Esophagus (tissue), 2 donors: Measurements from ENCODE around the gene SLC2A4. TPM values are rescaled to one million over a fixed set of nuclear protein-coding genes. Genes with fewer than 3 reads are reported as not detected.
"Not testable (repeated sequence)": the region's sequence is repeated elsewhere in the genome, so short reads cannot be mapped to it uniquely, and the experiment has no call there.

ENCODE experiments used
- H3K27ac ChIP-seq, 2 donors: one replicate each; pipeline ENCODE4 v1.5.1; 2013; ENCODE audit warnings: low read depth in 2 of 2, mild to moderate bottlenecking in 2 of 2, inconsistent platforms in 1 of 2, low read length in 1 of 2, moderate library complexity in 1 of 2
- H3K27me3 ChIP-seq, 2 donors: one replicate each; pipeline ENCODE4 v1.6.1; 2013; ENCODE audit warnings: low read length in 2 of 2, control low read depth in 1 of 2, mild to moderate bottlenecking in 1 of 2; ENCODE audit not compliant: insufficient read depth in 2 of 2, control insufficient read depth in 1 of 2
- H3K36me3 ChIP-seq, 2 donors: one replicate each; pipeline ENCODE4 v1.6.1; 2013; ENCODE audit warnings: low read length in 1 of 2; ENCODE audit not compliant: control insufficient read depth in 2 of 2, insufficient read depth in 2 of 2
- H3K4me1 ChIP-seq, 2 donors: one replicate each; pipeline ENCODE4 v1.6.1; 2013; ENCODE audit warnings: low read length in 1 of 2; ENCODE audit not compliant: control insufficient read depth in 2 of 2, insufficient read depth in 2 of 2
- H3K4me3 ChIP-seq, 2 donors: one replicate each; pipeline ENCODE4 v1.5.1; 2013; ENCODE audit warnings: low read length in 2 of 2, mild to moderate bottlenecking in 2 of 2, low read depth in 1 of 2, moderate library complexity in 1 of 2
- H3K9me3 ChIP-seq, 2 donors: one replicate each; pipeline ENCODE4 v1.6.1; 2013; ENCODE audit warnings: mild to moderate bottlenecking in 2 of 2, low read depth in 1 of 2, low read length in 1 of 2, moderate library complexity in 1 of 2; ENCODE audit not compliant: control insufficient read depth in 2 of 2, insufficient read depth in 1 of 2
- WGBS, 2 donors: extraction: QIAGEN DNeasy Blood & Tissue Kit; methylation state at CpG; one replicate each; pipeline ENCODE4 v1.1.7; 2013; 5-methylcytosine and 5-hydroxymethylcytosine counted together
- polyA plus RNA-seq, 2 donors: library from polyadenylated mRNA; stranded (reverse); fragments of 200-250 nt; gene quantifications; one replicate each; pipeline ENCODE4 v1.2.3, GENCODE V29; 2013
- donor health status: healthy with polysubstance abuse.
- donor health status: Bipolar disorder and iron deficiency.

The SLC2A4 gene
- polyA plus RNA-seq, 2 donors: 5.4 to 7.6 TPM

DNA sequence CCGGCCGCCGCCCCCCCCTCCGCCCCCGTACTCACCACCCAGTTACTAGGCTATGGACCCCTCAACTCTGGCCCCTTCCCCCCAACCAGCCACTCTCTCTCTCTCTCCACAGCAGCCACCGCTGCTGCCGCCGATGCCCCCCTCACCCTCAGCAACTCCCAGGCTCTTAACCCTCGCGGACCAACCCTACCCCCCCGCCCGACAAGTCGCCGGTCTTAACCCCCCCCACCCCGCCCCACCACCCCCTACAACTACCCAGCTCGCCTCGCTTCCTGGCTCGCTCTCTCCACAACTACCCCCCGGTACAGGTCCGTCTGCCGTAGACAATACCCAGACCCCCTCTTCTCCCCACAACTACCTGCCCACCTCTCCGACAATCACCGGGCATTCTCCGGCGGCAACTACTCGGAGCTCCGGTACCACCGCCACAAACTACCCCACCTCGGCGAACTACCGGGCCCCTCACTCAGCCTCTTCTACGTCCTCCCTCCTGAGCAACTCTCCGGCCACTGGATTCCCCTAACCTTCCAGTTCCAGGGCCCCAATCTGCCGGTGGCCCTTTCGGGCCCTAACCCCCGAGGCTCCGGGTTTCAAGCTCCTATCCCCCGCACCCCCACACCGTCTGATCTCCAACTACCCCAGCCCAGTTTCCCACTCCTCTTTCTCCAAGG, 43.0 kb upstream of the SLC2A4 start:
- peaks cover 4 to 10% of the 10 kb centered on the region in 2 donors for H3K36me3 ChIP-seq
- 1% methylated on average over 34 to 38 of the region's 39 CpGs for WGBS, 2 donors
- H3K27ac ChIP-seq: peak overlapping the region; percentile 95 to 98
- peak overlapping the region; percentile 86 to 87 for H3K4me3 ChIP-seq
- no peaks in the 10 kb centered on the region for H3K27me3 ChIP-seq
- H3K9me3 ChIP-seq: no peaks in the 10 kb centered on the region
- peaks cover 0 to 14% of the 10 kb centered on the region in 2 donors for H3K4me1 ChIP-seq

DNA sequence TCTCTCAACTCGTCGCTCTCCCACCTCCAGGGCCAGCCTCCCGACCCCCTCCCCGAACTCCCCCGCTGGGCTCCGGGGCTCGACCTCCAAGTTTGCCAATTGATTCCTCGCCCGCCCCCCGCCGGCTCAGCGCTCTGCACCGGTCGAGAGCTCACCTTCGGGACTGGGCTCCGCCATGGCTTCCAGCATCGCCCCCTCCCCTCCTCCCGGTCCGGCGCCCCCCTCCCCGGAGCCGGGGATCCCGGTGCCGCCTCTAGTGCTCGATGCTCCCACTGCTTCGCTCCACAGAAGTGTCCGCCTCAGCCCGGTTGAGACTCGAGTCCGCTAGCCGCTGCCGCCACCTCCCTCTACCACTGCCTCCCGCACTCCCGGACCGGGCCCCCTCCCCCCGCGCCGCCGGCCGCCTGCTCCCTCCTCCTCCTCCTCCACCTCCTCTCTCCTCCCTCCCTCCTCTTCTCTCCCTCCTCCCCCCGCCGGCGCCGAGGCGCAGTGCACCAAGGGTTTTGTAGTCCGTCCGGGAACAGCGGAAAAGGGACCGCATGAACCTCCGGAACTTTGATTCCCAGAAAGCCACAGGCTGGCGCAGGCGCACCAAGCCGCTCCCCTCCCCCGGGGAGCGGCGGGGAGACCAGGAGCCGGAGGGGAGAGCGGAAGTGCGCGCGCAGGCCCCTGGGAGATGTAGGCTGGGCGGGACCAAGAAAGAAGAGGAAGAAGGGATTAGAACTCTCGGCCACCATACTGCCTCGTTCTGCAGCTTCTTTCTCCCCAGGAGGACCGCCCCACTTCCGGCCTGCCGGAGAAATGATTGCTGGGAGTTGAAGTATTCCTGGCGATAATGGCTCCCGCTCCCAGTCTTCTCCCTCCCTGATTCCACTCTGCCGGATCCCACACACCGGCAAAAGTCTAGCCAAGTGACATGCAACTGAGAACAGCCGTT, 42.2 kb upstream of the SLC2A4 start, which contains the start of gene PHF23:
Gene PHF23 (minus strand): TSS at position 367 of the 937 bp plus-strand sequence. CDS start 178 bp downstream, at position 189.
- Histone ChIP-seq H3K9me3 (no peaks in the 10 kb centered on the region), H3K4me1 (peaks cover 0 to 14% of the 10 kb centered on the region in 2 donors), H3K27me3 (no peaks in the 10 kb centered on the region), H3K4me3 (peak within 1 kb of the TSS; percentile 86 to 87), H3K36me3 (peaks cover 4 to 10% of the 10 kb centered on the region in 2 donors), H3K27ac (peak within 1 kb of the TSS; percentile 95 to 98)
- WGBS, 2 donors: 0 to 1% methylated on average over 65 to 72 of the region's 72 CpGs

DNA sequence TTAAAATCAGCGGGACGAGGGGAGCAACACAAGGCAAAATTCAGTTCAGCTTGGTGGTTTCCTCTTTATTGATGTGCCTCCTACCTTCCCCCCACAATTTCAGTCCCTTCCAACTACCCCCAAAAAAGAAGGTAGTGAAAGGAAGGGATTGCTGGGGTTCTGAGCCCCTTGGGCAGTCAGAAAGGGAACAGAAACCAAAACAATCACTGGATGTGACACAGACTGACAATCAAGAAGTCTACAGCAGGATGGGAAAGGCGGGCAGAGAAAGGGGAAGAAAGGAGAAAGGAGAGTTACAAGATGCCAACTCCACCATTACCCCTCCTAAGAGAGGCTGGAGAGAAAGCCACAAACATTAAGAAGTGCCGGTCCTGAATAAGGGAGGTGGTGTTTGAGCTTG, 41.1 kb upstream of the SLC2A4 start:
- H3K4me1 ChIP-seq: peaks cover 0 to 10% of the 10 kb centered on the region in 2 donors
- WGBS, 2 donors: 61 to 67% methylated on average over 4 of the region's 4 CpGs
- H3K4me3 ChIP-seq: peak overlapping the region in 1 of 2 donors; percentile 94
- H3K36me3 ChIP-seq: peaks cover 4 to 13% of the 10 kb centered on the region in 2 donors
- no peaks in the 10 kb centered on the region for H3K27me3 ChIP-seq
- peak overlapping the region in 1 of 2 donors; percentile 53 for H3K27ac ChIP-seq
- no peaks in the 10 kb centered on the region for H3K9me3 ChIP-seq

DNA sequence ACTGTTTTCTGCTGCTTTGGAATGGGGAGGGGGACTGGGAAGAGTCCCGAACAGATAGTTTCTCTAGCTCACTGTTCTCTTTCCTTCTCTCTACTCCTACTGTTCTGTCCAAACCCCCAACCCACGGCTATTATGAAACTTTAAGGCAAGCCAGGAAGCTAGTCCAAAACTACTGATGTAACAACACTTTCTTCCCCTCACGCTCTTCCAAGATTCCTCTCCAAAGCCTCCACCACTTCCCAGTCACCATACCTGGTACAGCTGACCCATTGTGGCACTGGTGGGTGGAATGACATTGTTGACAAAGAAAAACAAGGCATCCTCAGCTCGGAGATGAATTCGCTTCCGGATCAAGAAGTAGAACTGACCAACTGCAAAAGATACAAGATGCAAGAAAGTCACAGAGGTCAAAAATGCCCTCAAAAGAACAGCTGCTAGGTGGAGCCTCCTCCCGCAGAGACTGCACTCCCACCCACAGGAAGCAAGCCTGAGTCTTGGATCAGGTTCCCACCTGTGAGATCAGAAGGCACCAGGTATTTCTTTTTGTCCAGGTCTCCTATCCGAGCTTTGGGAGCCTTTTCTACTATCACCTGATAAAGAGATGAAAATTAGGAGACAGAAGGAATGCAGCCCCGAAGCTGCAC, 40.3 kb upstream of the SLC2A4 start:
- Histone ChIP-seq H3K36me3 (peaks cover 4 to 8% of the 10 kb centered on the region in 2 donors), H3K27ac (peak overlapping the region; percentile 98 to 100), H3K27me3 (no peaks in the 10 kb centered on the region), H3K9me3 (no peaks in the 10 kb centered on the region), H3K4me3 (peak overlapping the region; percentile 92 to 94), H3K4me1 (peaks cover 0 to 7% of the 10 kb centered on the region in 2 donors)
- WGBS, 2 donors: 30 to 32% methylated on average over 9 of the region's 9 CpGs

DNA sequence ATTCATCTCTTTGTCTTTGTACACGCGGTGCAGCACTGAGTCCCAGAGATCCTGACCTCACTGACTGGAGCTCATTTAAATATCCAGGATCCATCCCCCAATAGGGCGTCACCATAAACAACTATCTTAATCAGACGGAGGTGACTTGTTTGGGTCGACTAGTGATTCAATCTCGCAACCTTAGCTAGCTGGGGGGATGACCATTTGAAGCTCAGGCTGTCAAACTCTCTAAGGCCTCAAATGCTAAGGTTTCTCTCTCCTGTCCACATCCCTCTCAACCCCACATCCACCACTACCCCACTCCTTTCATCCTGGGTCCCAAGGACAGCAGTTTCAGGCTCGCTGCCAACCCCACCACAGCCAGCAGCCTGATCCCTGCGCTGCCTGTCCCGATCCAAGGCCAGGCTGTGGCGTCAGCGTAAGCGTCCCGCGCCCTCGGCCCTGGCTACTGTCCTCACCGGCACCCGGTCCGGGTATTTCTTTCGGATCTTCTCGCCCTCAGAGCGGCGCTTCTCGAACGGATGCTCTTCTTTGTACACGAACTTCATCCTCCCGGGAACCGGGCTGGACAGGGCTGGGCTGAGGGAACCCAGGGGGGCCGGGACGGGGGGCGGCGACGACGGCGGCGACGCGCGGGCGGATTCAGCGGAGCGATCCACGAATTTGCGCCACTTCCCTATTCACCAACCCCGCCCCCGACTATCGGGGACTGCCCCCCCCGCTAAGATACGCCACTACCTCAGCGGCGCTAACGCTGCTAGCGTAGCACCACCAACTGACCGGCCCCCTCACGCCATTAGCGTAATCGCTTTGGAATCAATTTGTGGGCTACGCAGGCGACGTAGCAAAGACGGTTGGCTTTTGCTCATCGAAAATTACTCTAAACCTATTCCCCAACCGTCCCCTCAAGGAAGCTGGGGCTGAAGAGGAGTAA, 39.5 kb upstream of the SLC2A4 start, which contains the start of gene GABARAP:
Gene GABARAP (minus strand): TSS at position 667 of the 934 bp plus-strand sequence. CDS start 119 bp downstream, at position 548.
- peaks cover 4 to 5% of the 10 kb centered on the region in 2 donors for H3K36me3 ChIP-seq
- H3K4me1 ChIP-seq: peaks cover 0 to 7% of the 10 kb centered on the region in 2 donors
- 0% methylated on average over 62 of the region's 62 CpGs for WGBS, 2 donors

DNA sequence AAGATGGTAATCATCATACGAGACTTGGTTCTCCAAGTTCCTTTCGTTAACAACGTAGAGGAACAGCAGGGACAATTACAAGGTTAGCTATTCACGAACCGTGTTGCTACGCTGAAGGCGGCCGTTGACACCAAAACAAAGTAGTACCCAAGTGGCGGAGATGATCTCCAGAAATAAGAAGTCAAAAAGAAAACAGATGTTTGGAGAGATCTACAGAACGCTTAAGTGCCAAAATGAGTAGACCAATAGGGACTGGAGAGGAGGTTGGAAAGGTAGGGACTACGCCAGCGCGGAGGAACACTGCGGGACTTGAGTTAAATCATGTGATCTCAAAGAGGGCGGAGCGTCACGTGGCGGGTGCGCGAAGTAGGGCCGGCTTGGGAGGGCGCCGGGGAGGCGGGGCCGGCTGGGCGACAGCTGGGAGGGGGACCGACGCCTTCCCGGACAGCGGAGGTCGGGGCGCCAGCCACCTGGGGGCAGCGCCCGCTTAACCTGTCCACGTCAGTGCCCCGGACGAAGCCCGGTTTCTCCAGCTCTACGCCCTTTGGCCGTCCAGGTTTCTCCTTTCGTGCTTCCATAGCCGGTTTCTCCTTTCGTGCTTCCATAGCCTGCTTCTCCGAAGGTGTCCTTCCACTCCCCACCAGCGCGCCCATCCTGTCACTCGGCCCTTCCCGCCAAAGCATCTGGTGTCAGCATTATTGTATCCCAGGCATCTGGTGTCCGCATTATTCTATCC, 38.6 kb upstream of the SLC2A4 start:
- H3K4me3 ChIP-seq: peak overlapping the region; percentile 92 to 94
- 1% methylated on average over 35 to 49 of the region's 49 CpGs for WGBS, 2 donors
- H3K27ac ChIP-seq: peak overlapping the region; percentile 98 to 100
- no peaks in the 10 kb centered on the region for H3K27me3 ChIP-seq
- peaks cover 0 to 7% of the 10 kb centered on the region in 2 donors for H3K4me1 ChIP-seq
- no peaks in the 10 kb centered on the region for H3K9me3 ChIP-seq
- peaks cover 4 to 5% of the 10 kb centered on the region in 2 donors for H3K36me3 ChIP-seq

More for the DNA sequence above, 39.5 kb upstream of the SLC2A4 start, which contains the start of gene GABARAP:
- H3K27me3 ChIP-seq: no peaks in the 10 kb centered on the region
- peak within 1 kb of the TSS; percentile 92 to 94 for H3K4me3 ChIP-seq
- no peaks in the 10 kb centered on the region for H3K9me3 ChIP-seq
- H3K27ac ChIP-seq: peak within 1 kb of the TSS; percentile 98 to 100

DNA sequence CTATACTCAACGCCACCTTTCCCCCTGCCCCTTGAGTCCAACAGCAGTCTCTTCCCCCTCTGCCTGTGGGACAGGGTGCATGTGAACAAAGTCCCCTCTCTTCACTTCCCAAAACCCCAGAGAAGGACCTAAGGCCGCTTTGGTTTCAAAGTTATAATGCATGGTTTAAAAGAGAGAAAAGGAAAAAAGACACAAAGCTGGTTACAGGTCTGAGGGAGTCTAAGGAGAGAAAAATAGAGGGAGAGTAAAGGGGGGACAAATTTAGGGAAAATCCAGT, 38.1 kb upstream of the SLC2A4 start:
- Histone ChIP-seq H3K4me3 (peak overlapping the region; percentile 92 to 94), H3K4me1 (peaks cover 0 to 7% of the 10 kb centered on the region in 2 donors), H3K36me3 (peaks cover 4 to 5% of the 10 kb centered on the region in 2 donors), H3K9me3 (no peaks in the 10 kb centered on the region), H3K27ac (peak overlapping the region; percentile 98 to 100), H3K27me3 (no peaks in the 10 kb centered on the region)
- WGBS, 2 donors: 39% methylated on average over 2 of the region's 2 CpGs

DNA sequence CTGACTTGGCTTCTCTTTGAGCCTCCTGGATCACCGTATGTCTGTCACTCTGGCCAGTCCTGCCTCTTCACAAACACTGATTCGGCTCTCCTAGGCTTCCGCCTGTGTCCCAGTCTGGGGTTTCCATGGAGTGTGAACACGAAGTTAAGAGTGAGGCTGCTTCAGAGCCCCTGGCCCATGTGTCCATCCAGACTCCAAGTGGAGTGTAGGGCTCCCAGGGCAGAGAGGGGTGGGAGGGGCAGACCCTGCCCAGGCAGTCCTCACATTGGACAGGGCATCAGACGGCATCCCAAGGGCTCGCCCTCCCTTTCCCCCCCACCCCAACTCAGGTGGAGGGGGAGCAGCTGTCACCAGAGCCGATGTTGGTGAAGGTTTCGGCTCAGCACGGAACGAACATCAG, 37.7 kb upstream of the SLC2A4 start:
- Histone ChIP-seq H3K4me3 (peak overlapping the region in 1 of 2 donors; percentile 94), H3K27ac (peak overlapping the region in 1 of 2 donors; percentile 40)
- not testable (repeated sequence) for H3K9me3 ChIP-seq, H3K4me1 ChIP-seq, H3K27me3 ChIP-seq, H3K36me3 ChIP-seq
- WGBS, 2 donors: 67 to 76% methylated on average over 10 of the region's 10 CpGs
